Caco-2 (cell line): ENCODE measurements around the gene CELA2B. TPM values are rescaled to one million over a fixed set of nuclear protein-coding genes. Genes with fewer than 3 reads are reported as not detected.

ENCODE experiments used
- BruUV-seq: library from RNA; stranded (reverse); fragments of 400-500 nt; replicated peaks from 2 replicates; lab custom pipeline; 2021; lab: Mats Ljungman, UMichigan
- CTCF ChIA-PET: fragments of 300-600 bp; sonication (Branson Sonifier 250); formaldehyde crosslinking; loops from one replicate; lab custom pipeline; 2022; ENCODE audit warnings: antibody characterized with exemption; lab: Charles Lee
- POLR2A ChIA-PET: fragments of 300-600 bp; sonication (Branson Sonifier 250); formaldehyde crosslinking; loops from one replicate; lab custom pipeline; 2022; ENCODE audit warnings: antibody characterized with exemption; lab: Charles Lee
- DNase-seq, 2 experiments: peaks; one replicate each; pipeline versions ENCODE4 v3.0.0 to v3.0.0-alpha.2; 2020 to 2022
- H3K27me3 ChIP-seq: replicated peaks from 2 replicates; pipeline ENCODE4 v1.6.0; 2011; ENCODE audit warnings: low read length; ENCODE audit not compliant: control insufficient read depth, insufficient read depth
- H3K36me3 ChIP-seq: 2 replicates; pipeline ENCODE4 v1.5.1; 2011; ENCODE audit warnings: low read length; ENCODE audit not compliant: control insufficient read depth, insufficient read depth
- H3K4me1 ChIP-seq: fragments of 250-450 bp; sonication (Bioruptor Pico); 2 replicates; pipeline ENCODE4 v1.5.1; 2020; ENCODE audit warnings: mild to moderate bottlenecking
- H3K4me3 ChIP-seq: 2 replicates; pipeline ENCODE4 v1.5.1; 2011; ENCODE audit warnings: low read depth, mild to moderate bottlenecking, control low read depth, low read length
- H3K9me3 ChIP-seq: fragments of 250-450 bp; sonication (Bioruptor Pico); 2 replicates; pipeline ENCODE4 v1.5.1; 2020; ENCODE audit warnings: mild to moderate bottlenecking, moderate library complexity
- H3K27ac Mint-ChIP-seq: one replicate; pipeline ENCODE4 v1.8.0; 2022; ENCODE audit warnings: mixed read lengths; ENCODE audit not compliant: unreplicated experiment
- H3K27me3 Mint-ChIP-seq: one replicate; pipeline ENCODE4 v1.8.0; 2022; ENCODE audit warnings: mixed read lengths; ENCODE audit not compliant: insufficient read depth, unreplicated experiment
- H3K36me3 Mint-ChIP-seq: one replicate; pipeline ENCODE4 v1.8.0; 2022; ENCODE audit warnings: mild to moderate bottlenecking, mixed read lengths; ENCODE audit not compliant: insufficient read depth, unreplicated experiment
- H3K4me1 Mint-ChIP-seq: one replicate; pipeline ENCODE4 v1.8.0; 2022; ENCODE audit warnings: low read depth, mixed read lengths; ENCODE audit not compliant: unreplicated experiment
- H3K4me3 Mint-ChIP-seq: one replicate; pipeline ENCODE4 v1.8.0; 2022; ENCODE audit warnings: mild to moderate bottlenecking, moderate library complexity, mixed read lengths; ENCODE audit not compliant: unreplicated experiment
- H3K9me3 Mint-ChIP-seq: one replicate; pipeline ENCODE4 v1.8.0; 2022; ENCODE audit warnings: mixed read lengths; ENCODE audit not compliant: unreplicated experiment
- CTCF ChIP-seq, 2 experiments: fragments of 200-600 bp in 1 of 2; IDR thresholded peaks; 1 replicate in 1 of 2; 2 replicates in 1 of 2; pipeline versions ENCODE4 v1.5.1 to v1.8.0; 2011 to 2022; ENCODE audit warnings: antibody characterized with exemption in 1 of 2, control low read depth in 1 of 2, inconsistent platforms in 1 of 2, low read depth in 1 of 2, low read length in 1 of 2, mild to moderate bottlenecking in 1 of 2, moderate library complexity in 1 of 2; ENCODE audit not compliant: insufficient read depth in 1 of 2, severe bottlenecking in 1 of 2, unreplicated experiment in 1 of 2
- intact Hi-C: fragments of 100-400 bp; cut with micrococcal nuclease; formaldehyde crosslinking; loops from one replicate; pipeline ENCODE4 v1.10.0; 2022; ENCODE audit not compliant: unreplicated experiment
- total RNA-seq: library from RNA; stranded (reverse); gene quantifications from 2 replicates; pipeline ENCODE4 v1.2.3, GENCODE V29; 2022

The CELA2B gene
- total RNA-seq, 1 experiment from 2014 or later: not detected

- CTCF ChIA-PET: no interaction called here
- no peak overlapping the region for H3K27ac Mint-ChIP-seq
- no TSS peak for BruUV-seq
- H3K36me3 Mint-ChIP-seq: no peaks in the 10 kb centered on the region
- H3K9me3 Mint-ChIP-seq: no peaks in the 10 kb centered on the region
- Histone ChIP-seq H3K27me3 (no peaks in the 10 kb centered on the region; the same call in 1 of the 2 replicates), H3K4me3 (no peak overlapping the region), H3K36me3 (no peaks in the 10 kb centered on the region), H3K4me1 (no peaks in the 10 kb centered on the region), H3K9me3 (no peaks in the 10 kb centered on the region)
- no peaks in the 10 kb centered on the region for H3K4me1 Mint-ChIP-seq
- no peak overlapping the region for H3K4me3 Mint-ChIP-seq
- no peak for DNase-seq
- POLR2A ChIA-PET: no interaction called here
- H3K27me3 Mint-ChIP-seq: no peaks in the 10 kb centered on the region
- intact Hi-C loops: no loop called here
- TF ChIP-seq CTCF (IDR thresholded peaks at IDR 0.05; ENCODE audit: insufficient read depth in 1 of 2, low read depth in 1 of 2, low read length in 1 of 2, severe bottlenecking in 1 of 2, unreplicated experiment in 1 of 2): no peak
These were observed 35.5 kb upstream of the CELA2B start for GRCh38 chr1:15440357-15440756.

- H3K27me3 Mint-ChIP-seq: no peaks in the 10 kb centered on the region
- Histone ChIP-seq H3K4me3 (no peak overlapping the region), H3K9me3 (no peaks in the 10 kb centered on the region), H3K36me3 (no peaks in the 10 kb centered on the region), H3K4me1 (no peaks in the 10 kb centered on the region), H3K27me3 (no peaks in the 10 kb centered on the region; the same call in 1 of the 2 replicates)
- intact Hi-C loops: no loop called here
- H3K4me1 Mint-ChIP-seq: no peaks in the 10 kb centered on the region
- ChIA-PET CTCF (no interaction called here), POLR2A (no interaction called here)
- H3K27ac Mint-ChIP-seq: no peak overlapping the region
- no peaks in the 10 kb centered on the region for H3K36me3 Mint-ChIP-seq
- no peak for TF ChIP-seq CTCF (IDR thresholded peaks at IDR 0.05; ENCODE audit: insufficient read depth in 1 of 2, low read depth in 1 of 2, low read length in 1 of 2, severe bottlenecking in 1 of 2, unreplicated experiment in 1 of 2)
- BruUV-seq: no TSS peak
- H3K9me3 Mint-ChIP-seq: no peaks in the 10 kb centered on the region
- no peak overlapping the region for H3K4me3 Mint-ChIP-seq
- DNase-seq: no peak
These were observed 34.7 kb upstream of the CELA2B start for GRCh38 chr1:15441247-15441646.

- BruUV-seq: no TSS peak
- no peaks in the 10 kb centered on the region for H3K36me3 Mint-ChIP-seq
- intact Hi-C loops: no loop called here
- TF ChIP-seq CTCF (IDR thresholded peaks at IDR 0.05; ENCODE audit: insufficient read depth in 1 of 2, low read depth in 1 of 2, low read length in 1 of 2, severe bottlenecking in 1 of 2, unreplicated experiment in 1 of 2): no peak
- no peak overlapping the region for H3K27ac Mint-ChIP-seq
- no peak overlapping the region for H3K4me3 Mint-ChIP-seq
- no peak for DNase-seq
- no peaks in the 10 kb centered on the region for H3K27me3 Mint-ChIP-seq
- no peaks in the 10 kb centered on the region for H3K4me1 Mint-ChIP-seq
- Histone ChIP-seq H3K4me3 (no peak overlapping the region), H3K27me3 (no peaks in the 10 kb centered on the region; the same call in 1 of the 2 replicates), H3K4me1 (no peaks in the 10 kb centered on the region), H3K36me3 (no peaks in the 10 kb centered on the region), H3K9me3 (no peaks in the 10 kb centered on the region)
- H3K9me3 Mint-ChIP-seq: no peaks in the 10 kb centered on the region
- CTCF ChIA-PET: no interaction called here
- POLR2A ChIA-PET: no interaction called here
These were observed 33.8 kb upstream of the CELA2B start for GRCh38 chr1:15442119-15442518.
